ENCODE data around the gene CHD2. TPM values are rescaled to one million over a fixed set of nuclear protein-coding genes. Genes with fewer than 3 reads are reported as not detected.

CHD2 gene
- total RNA-seq, 1 experiment from 2014 or later, result 63.3 TPM

DNA sequence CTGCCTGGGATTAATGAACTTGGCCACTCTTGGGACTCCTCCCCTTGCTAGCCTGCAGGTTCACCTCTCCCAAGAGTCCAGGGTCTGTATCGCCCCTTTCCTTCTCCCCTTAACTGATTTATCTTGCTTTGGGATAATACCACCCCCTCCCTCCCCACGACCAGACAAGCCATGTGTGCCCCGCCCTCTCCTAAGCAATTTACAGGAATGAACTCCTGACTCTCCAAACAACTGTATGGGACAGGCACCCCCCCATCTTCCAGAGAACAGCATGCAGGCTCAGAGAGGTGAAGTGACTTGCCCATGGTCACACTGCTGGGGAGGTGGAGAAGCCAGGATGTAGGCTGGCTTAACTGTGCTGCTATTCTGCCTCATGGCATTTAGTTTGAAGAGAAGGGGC is 142.1 kb downstream of the CHD2 start:
- no peak overlapping the region for H3K4ac ChIP-seq (ENCODE audit: low read depth, low read length)
- Mint-ChIP-seq H3K9me3 (peaks cover 11 to 16% of the 10 kb centered on the region in 2 experiments), H3K36me3 (ENCODE audit: insufficient read depth in 1 of 3, low read depth in 3 of 3) (peaks cover 33 to 62% (median 52%) of the 10 kb centered on the region in 3 experiments), H3K27ac (peak overlapping the region in 2 of 3 experiments; percentile 12 to 87; a peak in 2 of 7 replicates), H3K4me3 (no peak overlapping the region), H3K27me3 (ENCODE audit: low read depth) (peaks cover 1% of the 10 kb centered on the region; the same call in 1 of the 2 replicates), H3K4me1 (peaks cover 13 to 17% of the 10 kb centered on the region in 2 experiments)
- H3K14ac ChIP-seq (ENCODE audit: insufficient read depth, low read length), result no peak overlapping the region
- no peak overlapping the region for H4K91ac ChIP-seq (ENCODE audit: insufficient read length, low read depth, low read length)
- H4K20me1 ChIP-seq (ENCODE audit: control insufficient read depth, insufficient read depth, insufficient read length), result no peaks in the 10 kb centered on the region
- TF ChIP-seq, protein P1, sequence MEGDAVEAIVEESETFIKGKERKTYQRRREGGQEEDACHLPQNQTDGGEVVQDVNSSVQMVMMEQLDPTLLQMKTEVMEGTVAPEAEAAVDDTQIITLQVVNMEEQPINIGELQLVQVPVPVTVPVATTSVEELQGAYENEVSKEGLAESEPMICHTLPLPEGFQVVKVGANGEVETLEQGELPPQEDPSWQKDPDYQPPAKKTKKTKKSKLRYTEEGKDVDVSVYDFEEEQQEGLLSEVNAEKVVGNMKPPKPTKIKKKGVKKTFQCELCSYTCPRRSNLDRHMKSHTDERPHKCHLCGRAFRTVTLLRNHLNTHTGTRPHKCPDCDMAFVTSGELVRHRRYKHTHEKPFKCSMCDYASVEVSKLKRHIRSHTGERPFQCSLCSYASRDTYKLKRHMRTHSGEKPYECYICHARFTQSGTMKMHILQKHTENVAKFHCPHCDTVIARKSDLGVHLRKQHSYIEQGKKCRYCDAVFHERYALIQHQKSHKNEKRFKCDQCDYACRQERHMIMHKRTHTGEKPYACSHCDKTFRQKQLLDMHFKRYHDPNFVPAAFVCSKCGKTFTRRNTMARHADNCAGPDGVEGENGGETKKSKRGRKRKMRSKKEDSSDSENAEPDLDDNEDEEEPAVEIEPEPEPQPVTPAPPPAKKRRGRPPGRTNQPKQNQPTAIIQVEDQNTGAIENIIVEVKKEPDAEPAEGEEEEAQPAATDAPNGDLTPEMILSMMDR (conservative IDR thresholded peaks at IDR 0.05), result no peak
- no peak overlapping the region for H3K23ac ChIP-seq (ENCODE audit: insufficient read length, low read depth, low read length)
- H3T11ph ChIP-seq (ENCODE audit: low read length), result no peak overlapping the region
- no CpG with 5 or more reads among the region's 3 CpGs for WGBS (ENCODE audit: extremely low coverage, insufficient read length, low lambda C conversion rate)
- no peak overlapping the region for H2AFZ ChIP-seq (ENCODE audit: low read length)
- no peak overlapping the region for H3K4me2 ChIP-seq (ENCODE audit: insufficient read depth, insufficient read length, low read length)
- H4K8ac ChIP-seq (replicated peaks; ENCODE audit: insufficient read length, low read depth, low read length), result no peak overlapping the region
- H3K27ac ChIP-seq (ENCODE audit: insufficient read length, low read depth, low read length), result no peak overlapping the region
- no peaks in the 10 kb centered on the region for H3K23me2 ChIP-seq (ENCODE audit: insufficient read length, low read depth, low read length, poor library complexity, severe bottlenecking)
- H2BK120ac ChIP-seq (ENCODE audit: low read depth, low read length, poor library complexity, severe bottlenecking), result no peak overlapping the region
- no peaks in the 10 kb centered on the region for H3K4me1 ChIP-seq (ENCODE audit: insufficient read depth, low read length)
- H3K9ac ChIP-seq (ENCODE audit: extremely low read depth, insufficient read length, low read length), result no peak overlapping the region
- H3K27me3 ChIP-seq (ENCODE audit: insufficient read depth, low read length), result no peaks in the 10 kb centered on the region
- no peak overlapping the region for H4K5ac ChIP-seq (ENCODE audit: insufficient read length, low read depth, low read length)
- H3K79me2 ChIP-seq (ENCODE audit: insufficient read depth, low read length), result no peaks in the 10 kb centered on the region
- no peak overlapping the region for H3K18ac ChIP-seq (ENCODE audit: insufficient read length, low read depth, low read length)
- H2BK5ac ChIP-seq (ENCODE audit: insufficient read length, low read length), result no peak overlapping the region
- no peak overlapping the region for H2AK5ac ChIP-seq (ENCODE audit: insufficient read length, low read length)
- H2BK15ac ChIP-seq (ENCODE audit: low read depth, low read length), result no peak overlapping the region
- H3K56ac ChIP-seq (ENCODE audit: insufficient read length, low read depth, low read length), result no peak overlapping the region
- H2BK20ac ChIP-seq (ENCODE audit: low read depth, low read length, poor library complexity, severe bottlenecking), result no peak overlapping the region
- H3K9me3 ChIP-seq (ENCODE audit: control insufficient read depth, low read depth, low read length), result peaks cover 7% of the 10 kb centered on the region
- no peaks in the 10 kb centered on the region for H3K79me1 ChIP-seq (ENCODE audit: insufficient read depth, low read depth, low read length, poor library complexity, severe bottlenecking)
- no peak overlapping the region for H2BK12ac ChIP-seq (ENCODE audit: insufficient read length, low read depth, low read length)
- no peak for DNase-seq

Measured in H9 (cell line).